Measurements from ENCODE around the gene CEBPA. TPM values are rescaled to one million over a fixed set of nuclear protein-coding genes. Genes with fewer than 3 reads are reported as not detected.

Gene CEBPA
- total and polyA plus RNA-seq, 7 donors = 2.9 to 64.3 (median 16.1) TPM

GRCh38 chr19:33343859-33344572 is 41.7 kb upstream of the CEBPA start:
- intact Hi-C loops (cut with DNase I) = no loop called here
- DNase-seq = peak; percentile 72
- Histone ChIP-seq H3K27ac (peak overlapping the region in 1 of 4 donors; percentile 31), H3K36me3 (no peaks in the 10 kb centered on the region), H3K4me3 (peak overlapping the region in 1 of 4 donors; percentile 8), H3K27me3 (peaks cover 0 to 12% (median 0%) of the 10 kb centered on the region in 3 donors), H3K4me1 (no peaks in the 10 kb centered on the region), H3K9me3 (no peaks in the 10 kb centered on the region)
- 33 to 43% methylated on average over 12 of the region's 12 CpGs for WGBS, 2 donors
- no peak for TF ChIP-seq POLR2AphosphoS5 (IDR thresholded peaks at IDR 0.05)
- TF ChIP-seq POLR2A (IDR thresholded peaks at IDR 0.05) = no peak

- no peak for DNase-seq
- WGBS, 2 donors = 89% methylated on average over 2 of the region's 2 CpGs
- H3K36me3 ChIP-seq = no peaks in the 10 kb centered on the region
- no peak overlapping the region for H3K4me3 ChIP-seq
- H3K27me3 ChIP-seq = peaks cover 0 to 12% (median 0%) of the 10 kb centered on the region in 3 donors
- H3K9me3 ChIP-seq = no peaks in the 10 kb centered on the region
- intact Hi-C loops (cut with DNase I) = no loop called here
- no peak for TF ChIP-seq POLR2A (IDR thresholded peaks at IDR 0.05)
- no peak for TF ChIP-seq POLR2AphosphoS5 (IDR thresholded peaks at IDR 0.05)
- no peak for TF ChIP-seq EP300 (IDR thresholded peaks at IDR 0.05)
- TF ChIP-seq CTCF (IDR thresholded peaks at IDR 0.05) = no peak
- H3K27ac ChIP-seq = no peak overlapping the region
- no peaks in the 10 kb centered on the region for H3K4me1 ChIP-seq
Observed at GRCh38 chr19:33343301-33343700, 41.0 kb upstream of the CEBPA start.

GRCh38 chr19:33340991-33341390 is 38.7 kb upstream of the CEBPA start:
- H3K27me3 ChIP-seq = no peaks in the 10 kb centered on the region
- H3K4me3 ChIP-seq = no peak overlapping the region
- DNase-seq = no peak
- no peaks in the 10 kb centered on the region for H3K4me1 ChIP-seq
- no peak for TF ChIP-seq POLR2A (IDR thresholded peaks at IDR 0.05)
- TF ChIP-seq CTCF (IDR thresholded peaks at IDR 0.05) = no peak
- no peak for TF ChIP-seq POLR2AphosphoS5 (IDR thresholded peaks at IDR 0.05)
- no peak for TF ChIP-seq EP300 (IDR thresholded peaks at IDR 0.05)
- no peaks in the 10 kb centered on the region for H3K9me3 ChIP-seq
- intact Hi-C loops (cut with DNase I) = no loop called here
- no peak overlapping the region for H3K27ac ChIP-seq
- H3K36me3 ChIP-seq = no peaks in the 10 kb centered on the region
- WGBS, 2 donors = 24 to 34% methylated on average over 2 of the region's 2 CpGs

GRCh38 chr19:33339016-33339984 is 37.0 kb upstream of the CEBPA start:
- H3K27ac ChIP-seq = no peak overlapping the region
- H3K4me3 ChIP-seq = no peak overlapping the region
- H3K4me1 ChIP-seq = no peaks in the 10 kb centered on the region
- peaks cover 0 to 3% (median 0%) of the 10 kb centered on the region in 3 donors for H3K27me3 ChIP-seq
- no peak for DNase-seq
- TF ChIP-seq EP300 (IDR thresholded peaks at IDR 0.05) (no peak), POLR2AphosphoS5 (IDR thresholded peaks at IDR 0.05) (no peak), CTCF (IDR thresholded peaks at IDR 0.05) (no peak), POLR2A (IDR thresholded peaks at IDR 0.05) (no peak)
- no peaks in the 10 kb centered on the region for H3K36me3 ChIP-seq
- intact Hi-C loops (cut with DNase I) = no loop called here
- no peaks in the 10 kb centered on the region for H3K9me3 ChIP-seq
- 68 to 73% methylated on average over 8 of the region's 8 CpGs for WGBS, 2 donors

- DNase-seq = no peak
- Histone ChIP-seq H3K4me3 (no peak overlapping the region), H3K4me1 (no peaks in the 10 kb centered on the region), H3K27ac (no peak overlapping the region), H3K9me3 (no peaks in the 10 kb centered on the region), H3K36me3 (no peaks in the 10 kb centered on the region), H3K27me3 (peaks cover 0 to 3% (median 0%) of the 10 kb centered on the region in 3 donors)
- intact Hi-C loops (cut with DNase I) = no loop called here
- no peak for TF ChIP-seq POLR2AphosphoS5 (IDR thresholded peaks at IDR 0.05)
- TF ChIP-seq POLR2A (IDR thresholded peaks at IDR 0.05) = no peak
- no peak for TF ChIP-seq EP300 (IDR thresholded peaks at IDR 0.05)
- no peak for TF ChIP-seq CTCF (IDR thresholded peaks at IDR 0.05)
- WGBS, 2 donors = 92 to 93% methylated on average over 5 of the region's 5 CpGs
Observed at GRCh38 chr19:33335446-33335845, 33.1 kb upstream of the CEBPA start.
